Erythroblast (primary cell): ENCODE measurements around the gene SMARCD3.

Experiments used
- DNase-seq, 2 experiments: peaks; one replicate each; lab custom pipeline; 2025; lab: John Stamatoyannopoulos, UW
- GATA1 ChIP-seq: IDR thresholded peaks from 2 replicates; pipeline ENCODE4 v1.6.1; 2011; ENCODE audit warnings: low read depth, mild to moderate bottlenecking, control low read depth, low read length, moderate library complexity
- POLR2A ChIP-seq: IDR thresholded peaks from 2 replicates; pipeline ENCODE4 v1.6.1; 2011; ENCODE audit warnings: mild to moderate bottlenecking, low read length

SMARCD3 gene

DNA sequence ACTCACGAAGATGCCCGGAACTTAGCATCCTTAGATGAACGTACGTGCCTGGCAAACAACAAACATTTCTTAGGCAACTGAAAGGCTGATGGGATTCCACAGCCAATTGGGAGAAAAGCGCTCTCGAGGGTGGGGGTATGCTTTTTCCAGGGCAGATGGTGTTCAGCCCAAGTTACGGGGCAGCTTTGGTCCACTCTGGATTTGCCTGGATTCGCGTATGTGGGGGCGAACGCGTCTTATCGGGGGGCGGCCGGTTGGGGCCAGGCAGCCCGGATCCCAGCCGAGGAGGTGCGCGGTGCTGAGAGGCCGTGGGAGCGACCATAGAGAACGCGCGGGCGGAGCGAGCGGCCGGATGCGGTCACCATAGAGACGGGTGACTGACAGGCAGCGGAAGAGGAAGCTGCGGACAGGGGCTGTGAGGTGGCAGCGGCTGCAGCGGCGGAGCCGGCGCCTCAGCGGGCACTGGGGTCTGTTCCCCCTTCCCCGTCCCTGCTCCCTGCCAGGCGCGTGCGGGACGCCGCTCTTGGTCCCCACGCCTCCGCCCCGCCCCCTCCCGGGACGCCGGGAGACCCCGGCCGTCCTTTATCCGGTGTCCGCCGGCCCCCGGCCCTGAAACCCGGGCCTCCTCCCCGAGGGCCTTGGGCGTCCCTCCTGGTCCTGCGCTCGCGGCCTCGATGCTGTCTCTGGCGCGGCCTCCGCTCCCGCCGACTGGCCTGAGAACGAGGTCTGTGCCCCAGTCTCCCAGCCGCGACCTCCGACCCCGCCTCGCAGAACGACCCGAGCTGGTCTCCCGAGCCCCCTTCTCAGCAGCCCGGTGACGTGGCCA, 16.2 kb downstream of the SMARCD3 start, which contains the start of gene CHPF2:
CHPF2 (plus strand) TSS at position 393 of the 826 bp plus-strand sequence. CDS start 1,529 bp downstream, outside the sequence.
- TF ChIP-seq GATA1 (no peak), POLR2A (peak; percentile 80)
- DNase-seq, result peak; percentile 90 to 93

DNA sequence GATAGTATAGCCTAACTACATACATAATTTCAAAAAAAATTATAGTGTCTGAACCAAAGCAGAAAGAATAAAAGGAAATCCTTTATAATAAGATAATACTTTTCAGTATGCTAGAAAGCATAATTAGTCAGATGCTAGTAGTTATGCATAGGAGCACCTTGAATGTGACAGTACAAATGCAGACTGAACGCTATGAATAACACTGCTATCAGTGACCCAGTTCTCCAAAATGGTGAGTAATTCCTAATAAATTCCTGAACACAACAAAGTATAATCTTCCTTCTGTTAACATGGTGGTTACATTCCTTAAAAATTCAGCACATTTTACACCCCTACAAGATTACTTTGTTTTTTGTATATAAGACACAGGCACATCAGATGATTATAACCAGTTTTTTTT, 17.4 kb downstream of the SMARCD3 start:
- no peak for TF ChIP-seq POLR2A
- TF ChIP-seq GATA1, result no peak
- DNase-seq, result no peak

DNA sequence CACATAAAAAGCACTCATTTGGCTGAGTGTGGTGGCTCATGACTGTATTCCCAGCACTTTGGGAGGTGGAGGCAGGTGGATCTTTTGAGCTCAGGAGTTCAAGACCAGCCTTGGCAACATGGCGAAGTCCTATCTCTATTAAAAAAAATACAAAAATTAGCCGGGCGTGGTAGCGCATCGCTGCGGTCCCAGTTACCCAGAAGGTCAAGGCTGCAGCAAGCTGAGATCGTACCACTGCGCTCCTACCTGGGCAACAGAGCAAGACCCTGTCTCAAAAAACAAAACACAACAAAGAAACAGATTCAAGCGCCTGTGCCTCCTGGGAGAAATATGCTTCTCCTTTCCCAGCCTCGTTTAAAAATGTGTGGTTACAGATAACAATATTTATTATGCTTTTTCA, 19.2 kb downstream of the SMARCD3 start:
- DNase-seq, result no peak
- TF ChIP-seq POLR2A (no peak), GATA1 (no peak)

DNA sequence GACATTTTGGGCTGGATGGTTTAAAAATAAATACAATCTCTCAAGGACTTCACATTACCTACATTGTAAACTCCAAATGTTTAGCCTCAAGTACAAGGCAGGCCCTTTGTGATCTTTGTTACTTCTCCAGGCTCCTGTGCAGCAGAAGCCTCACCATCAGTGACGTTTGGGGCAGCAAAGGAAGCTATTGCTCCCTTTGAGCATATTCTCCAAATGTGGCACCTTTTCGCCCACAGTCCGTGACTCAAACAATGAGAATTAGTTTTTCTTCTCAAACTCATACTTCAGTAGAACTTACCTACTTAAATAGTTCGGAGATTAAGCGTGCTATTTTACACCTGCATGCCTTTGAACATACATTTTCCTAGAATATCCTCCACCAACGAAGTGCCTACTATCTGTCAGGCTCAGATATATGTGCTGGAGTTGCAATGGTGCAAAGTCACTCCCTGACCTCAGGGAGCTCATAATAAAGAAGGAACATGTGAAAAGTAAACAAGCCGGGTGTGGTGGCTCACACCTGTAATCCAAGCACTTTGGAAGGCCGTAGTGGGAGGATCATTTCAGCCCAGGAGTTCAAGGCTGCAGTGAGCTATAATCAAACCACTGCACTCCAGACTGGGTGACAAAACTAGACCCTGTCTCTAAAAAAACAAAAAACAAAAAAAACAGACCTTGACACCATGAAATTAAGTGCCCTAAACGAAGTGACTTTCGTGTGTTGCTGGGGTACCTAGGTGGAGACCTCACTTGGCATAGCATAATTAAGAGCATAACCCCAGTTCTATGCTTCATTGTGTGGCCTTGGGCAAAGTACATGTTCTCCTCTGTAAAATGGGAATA, 20.2 kb downstream of the SMARCD3 start:
- TF ChIP-seq POLR2A (no peak), GATA1 (no peak)
- peak in 1 of 2 experiments; percentile 37 for DNase-seq

DNA sequence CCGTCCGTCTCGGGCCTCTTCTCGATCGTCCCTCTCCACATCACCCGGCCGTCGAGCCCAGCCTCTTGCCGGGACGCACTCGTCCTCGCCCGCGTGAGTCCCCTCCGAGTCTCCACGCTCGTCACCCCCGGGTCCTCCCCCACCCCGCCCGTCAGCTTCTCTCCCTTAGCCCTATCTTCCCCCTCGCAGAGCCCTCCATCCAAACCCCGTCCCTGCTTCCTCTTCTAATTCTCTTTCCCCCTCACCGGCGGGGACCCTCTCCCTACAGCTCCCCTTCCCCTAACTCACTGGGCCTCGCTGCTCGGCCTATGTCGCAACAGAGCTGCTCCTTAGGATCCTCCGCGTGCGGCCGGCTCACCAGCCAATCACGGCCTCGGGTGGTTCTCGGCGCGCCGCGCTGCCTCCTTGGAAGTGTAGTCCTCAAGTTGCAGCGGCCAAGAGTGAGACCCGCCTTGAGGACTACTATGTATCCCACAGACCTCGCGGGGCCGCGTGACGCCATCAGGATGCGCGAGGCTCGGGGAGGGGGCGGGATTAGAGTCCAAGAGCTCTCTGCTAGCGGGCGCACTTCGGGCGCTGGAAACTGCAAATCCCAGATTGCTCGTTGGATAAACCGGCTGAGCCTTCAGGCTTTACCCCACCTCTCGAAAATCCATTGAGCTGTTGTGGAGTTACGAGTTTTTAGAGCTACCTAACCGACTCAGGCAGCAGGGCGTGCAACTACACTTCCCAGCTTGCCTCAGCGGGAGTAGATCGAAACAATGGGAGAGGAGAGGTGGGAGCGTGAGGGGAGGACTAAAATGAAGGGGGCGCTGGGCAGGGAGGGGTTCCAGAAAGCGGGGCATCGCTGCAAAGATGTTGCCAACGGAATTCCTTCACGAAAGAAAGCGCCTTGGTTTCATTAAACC, 21.4 kb downstream of the SMARCD3 start, which contains the start of gene ABCF2:
ABCF2 (minus strand) TSS at position 331 of the 908 bp plus-strand sequence. CDS start 747 bp downstream, outside the sequence.
- TF ChIP-seq POLR2A (peak; percentile 57), GATA1 (peak; percentile 9)

DNA sequence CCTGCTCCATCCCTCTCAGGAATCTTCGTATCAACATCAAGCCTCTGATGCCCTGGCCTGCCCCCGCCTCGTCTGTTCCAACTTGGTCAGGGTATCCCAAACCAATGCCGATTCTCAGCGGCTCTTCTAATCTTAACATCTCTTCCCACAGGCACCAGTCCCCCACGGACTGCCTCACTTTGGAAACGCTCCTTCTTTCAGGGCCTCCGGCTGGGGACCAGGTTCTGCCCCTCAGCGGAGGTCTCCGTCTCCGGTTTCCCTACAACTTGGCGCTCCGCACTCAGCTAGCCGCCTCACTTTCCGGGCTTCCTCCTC, 22.0 kb downstream of the SMARCD3 start:
- DNase-seq, result no peak
- TF ChIP-seq GATA1 (no peak), POLR2A (no peak)

More for the DNA sequence above, 21.4 kb downstream of the SMARCD3 start, which contains the start of gene ABCF2:
- peak; percentile 98 to 99 for DNase-seq

DNA sequence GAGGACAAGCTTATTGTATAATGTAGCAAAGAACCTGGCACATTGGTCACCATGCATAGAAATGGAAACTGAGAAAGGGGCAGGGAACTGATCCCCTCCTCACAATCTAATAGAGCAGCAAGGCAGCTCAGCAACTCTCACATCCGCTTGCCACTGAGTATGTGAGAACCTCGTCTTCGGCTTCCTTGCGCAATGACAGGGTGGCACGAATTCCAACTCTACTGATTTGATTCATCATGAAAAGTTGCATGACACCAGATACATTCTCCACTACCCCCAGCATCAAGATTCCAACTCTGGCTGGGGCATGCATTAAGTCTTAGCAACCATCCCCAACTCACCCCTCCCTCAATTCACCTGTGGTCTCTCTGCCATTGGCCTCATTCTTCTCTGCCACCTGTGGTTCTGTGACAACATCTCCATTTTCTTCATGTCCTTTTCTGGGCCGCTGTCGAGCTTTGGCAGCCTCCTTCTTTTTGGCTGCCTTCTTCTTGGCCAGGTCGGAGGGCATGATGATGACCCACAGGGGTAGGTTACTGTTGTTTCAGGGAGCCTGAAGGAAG, 22.5 kb downstream of the SMARCD3 start:
- no peak for DNase-seq
- TF ChIP-seq POLR2A (no peak), GATA1 (no peak)

DNA sequence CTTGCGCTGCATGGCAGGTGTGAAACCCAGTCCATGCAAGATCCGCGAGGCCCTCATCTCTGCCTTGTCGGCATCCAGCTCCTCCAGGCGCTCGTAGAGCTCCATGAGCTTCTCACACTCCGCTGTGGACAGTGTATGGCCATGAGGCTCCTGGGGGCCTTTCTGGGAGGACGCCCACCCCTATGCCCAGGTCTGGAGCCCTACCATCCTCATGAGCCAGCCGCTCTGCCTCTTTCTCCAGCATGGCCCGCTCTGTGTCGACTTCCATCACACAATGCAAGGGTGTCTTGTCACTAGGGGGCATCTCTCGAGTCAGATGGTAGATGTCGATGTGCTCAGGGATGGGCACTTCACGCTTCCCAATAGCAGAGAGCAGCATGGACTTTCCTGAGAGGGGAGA, 24.8 kb downstream of the SMARCD3 start:
- TF ChIP-seq POLR2A (no peak), GATA1 (no peak)
- DNase-seq, result no peak

DNA sequence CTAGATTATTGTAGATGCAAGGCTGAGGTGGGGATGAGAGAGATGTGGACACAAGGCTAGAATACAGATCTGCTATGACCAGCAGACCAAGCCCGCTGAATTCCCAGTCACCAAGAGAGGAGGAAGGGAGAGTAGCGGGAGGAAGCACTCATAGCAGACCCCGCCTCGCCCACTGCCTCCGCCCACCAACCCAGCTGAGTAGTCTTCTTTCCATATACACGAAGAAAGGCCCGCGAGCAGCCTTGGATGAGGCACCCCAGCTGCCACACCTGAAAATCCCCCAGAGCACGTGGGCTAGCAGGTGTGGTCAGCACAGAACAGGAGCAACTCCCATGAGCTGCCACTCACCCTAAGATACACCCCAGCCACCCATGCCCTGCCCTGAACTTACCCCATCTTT, 30.3 kb downstream of the SMARCD3 start:
- DNase-seq, result no peak
- TF ChIP-seq POLR2A (no peak), GATA1 (no peak)

DNA sequence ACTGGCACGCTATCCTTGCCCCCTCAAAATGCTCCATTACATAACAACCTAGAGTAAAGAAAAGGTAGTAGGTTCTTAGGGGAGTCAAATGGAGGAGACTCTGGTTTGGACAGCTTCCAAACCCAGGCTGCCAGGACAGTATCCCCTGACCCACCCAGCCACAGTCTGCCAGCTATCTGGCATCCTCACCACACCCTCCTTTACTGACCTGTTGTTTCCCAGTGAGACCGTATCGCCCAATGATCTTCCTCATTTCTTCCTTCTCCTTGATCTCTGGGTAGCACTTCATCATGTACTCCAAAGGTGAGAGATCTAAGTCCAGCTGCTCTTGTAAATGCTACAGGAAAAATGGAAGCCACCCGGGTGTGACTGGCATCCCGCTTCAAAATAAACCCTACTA, 33.1 kb downstream of the SMARCD3 start:
- DNase-seq, result no peak
- TF ChIP-seq GATA1 (no peak), POLR2A (no peak)

DNA sequence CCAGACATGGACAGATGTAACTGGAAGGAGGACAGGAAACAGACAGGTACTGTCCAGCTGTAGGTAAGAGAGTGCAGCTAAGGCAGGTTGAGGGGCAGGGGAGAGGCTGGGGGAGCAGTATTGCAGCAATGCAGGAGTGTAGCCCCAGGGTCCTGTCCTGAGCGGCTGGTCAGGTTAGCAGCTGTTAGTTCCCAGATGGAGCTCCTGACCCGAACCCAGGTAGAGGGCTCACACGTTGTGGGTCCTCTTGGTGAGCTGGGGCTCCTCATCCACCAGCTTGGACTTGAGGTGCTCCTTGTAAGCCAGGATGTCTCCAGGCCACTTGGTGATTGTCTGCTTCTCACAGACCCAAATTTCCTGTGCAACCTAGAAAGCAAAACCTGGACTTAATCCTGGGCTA, 34.7 kb downstream of the SMARCD3 start:
- DNase-seq, result no peak
- TF ChIP-seq POLR2A (no peak), GATA1 (no peak)

DNA sequence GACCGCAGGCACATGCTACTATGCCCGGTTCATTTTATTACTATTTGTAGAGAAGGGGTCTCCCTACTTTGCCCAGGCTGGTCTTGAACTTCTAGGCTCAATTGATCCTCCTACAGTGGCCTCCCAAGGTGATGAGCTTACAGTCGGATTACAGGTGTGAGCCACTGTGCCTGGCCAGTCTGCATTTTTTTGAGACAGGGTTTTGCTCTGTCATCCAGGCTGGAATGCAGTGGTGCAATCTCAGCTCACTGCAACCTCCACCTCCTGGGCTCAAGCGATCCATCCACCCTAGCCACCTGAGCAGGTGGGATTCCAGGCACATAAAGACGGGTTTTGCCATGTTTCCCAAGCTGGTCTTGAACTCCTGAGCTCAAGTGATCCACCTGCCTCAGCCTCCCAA, 35.9 kb downstream of the SMARCD3 start:
- DNase-seq, result no peak

More for the DNA sequence above, 35.9 kb downstream of the SMARCD3 start:
- TF ChIP-seq POLR2A, result no peak
- TF ChIP-seq GATA1, result no peak
